Measurements from ENCODE around the gene SDS. TPM values are rescaled to one million over a fixed set of nuclear protein-coding genes. Genes with fewer than 3 reads are reported as not detected.

Gene SDS
- total RNA-seq, 1 experiment from 2014 or later: not detected

GRCh38 chr12:113399490-113399889 is 4.2 kb downstream of the SDS start:
- DNase-seq (ENCODE audit: low read depth): no peak

GRCh38 chr12:113398346-113399290 is 5.1 kb downstream of the SDS start:
- no peak for DNase-seq (ENCODE audit: low read depth)

GRCh38 chr12:113397497-113398197 is 6.0 kb downstream of the SDS start:
- no peak for DNase-seq (ENCODE audit: low read depth)

- no peak for DNase-seq (ENCODE audit: low read depth)
Observed at GRCh38 chr12:113396828-113397496, 6.7 kb downstream of the SDS start.

GRCh38 chr12:113396200-113396599 is 7.5 kb downstream of the SDS start:
- DNase-seq (ENCODE audit: low read depth): no peak

GRCh38 chr12:113395119-113395518 is 8.6 kb downstream of the SDS start:
- no peak for DNase-seq (ENCODE audit: low read depth)

GRCh38 chr12:113393749-113394148 is 9.9 kb downstream of the SDS start:
- DNase-seq (ENCODE audit: low read depth): no peak

- no peak for DNase-seq (ENCODE audit: low read depth)
Observed at GRCh38 chr12:113392988-113393579, 10.6 kb downstream of the SDS start.

GRCh38 chr12:113392520-113392919 is 11.2 kb downstream of the SDS start:
- no peak for DNase-seq (ENCODE audit: low read depth)

GRCh38 chr12:113391650-113392337 is 11.9 kb downstream of the SDS start:
- DNase-seq (ENCODE audit: low read depth): no peak

GRCh38 chr12:113391145-113391544 is 12.5 kb downstream of the SDS start:
- no peak for DNase-seq (ENCODE audit: low read depth)

GRCh38 chr12:113390064-113391043 is 13.3 kb downstream of the SDS start:
- no peak for DNase-seq (ENCODE audit: low read depth)

GRCh38 chr12:113388351-113388750 is 15.3 kb downstream of the SDS start:
- DNase-seq (ENCODE audit: low read depth): no peak

GRCh38 chr12:113387631-113388030 is 16.1 kb downstream of the SDS start:
- DNase-seq (ENCODE audit: low read depth): no peak

- no peak for DNase-seq (ENCODE audit: low read depth)
Observed at GRCh38 chr12:113386866-113387566, 16.7 kb downstream of the SDS start.

- DNase-seq (ENCODE audit: low read depth): no peak
Observed at GRCh38 chr12:113385282-113385882, 18.3 kb downstream of the SDS start.

GRCh38 chr12:113384778-113385177 is 18.9 kb downstream of the SDS start:
- no peak for DNase-seq (ENCODE audit: low read depth)

- no peak for DNase-seq (ENCODE audit: low read depth)
Observed at GRCh38 chr12:113382206-113382605, 21.5 kb downstream of the SDS start.

- no peak for DNase-seq (ENCODE audit: low read depth)
Observed at GRCh38 chr12:113381220-113381619, 22.5 kb downstream of the SDS start.
